ENCODE data around the gene NIPBL. TPM values are rescaled to one million over a fixed set of nuclear protein-coding genes. Genes with fewer than 3 reads are reported as not detected.

NIPBL gene
- total and polyA plus RNA-seq, 2 of the 8 experiments (the other 6 are each of a cell fraction or from before 2014, with no cell fraction given): 21.1 to 53.5 TPM

DNA sequence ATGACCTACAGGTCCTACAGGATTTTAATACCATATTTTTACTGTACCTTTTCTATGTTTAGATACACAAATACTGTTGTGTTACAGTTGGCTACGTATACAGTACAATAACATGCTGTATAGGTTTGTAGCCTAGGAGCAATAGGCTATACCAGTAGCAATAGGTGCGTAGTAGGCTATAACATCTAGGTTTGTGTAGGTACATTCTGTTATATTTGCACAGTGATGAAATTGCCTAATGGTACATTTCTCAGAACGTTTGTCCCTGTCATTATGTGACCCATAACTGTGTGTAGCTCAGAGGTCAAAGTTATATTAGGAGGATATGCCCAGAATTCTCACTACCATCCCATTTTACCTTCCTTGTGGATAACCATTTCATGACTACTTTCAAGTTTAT, 59.7 kb downstream of the NIPBL start (continued):
- TF ChIP-seq RAD21 (IDR thresholded peaks at IDR 0.05 in 1 of 2, conservative IDR thresholded peaks at IDR 0.05 in 1 of 2; ENCODE audit: low read depth in 2 of 2, low read length in 2 of 2) (no peak), ZNF274 (IDR thresholded peaks at IDR 0.05; ENCODE audit: borderline replicate concordance, extremely low read depth, low read length) (no peak), POLR2AphosphoS5 (IDR thresholded peaks at IDR 0.05; ENCODE audit: low read depth, low read length) (no peak)

Measured in H1 (cell line).